UCSD-AML1 (cell line): ENCODE measurements around the gene PLVAP.

ENCODE experiments used
- DNase-seq: peaks from one replicate; lab custom pipeline; 2025; ENCODE audit not compliant: unreplicated experiment; lab: John Stamatoyannopoulos, UW

PLVAP gene

GRCh38 chr19:17324357-17325114 lies 52.6 kb downstream of the PLVAP start:
- no peak for DNase-seq

- DNase-seq, result no peak
Measured at GRCh38 chr19:17323964-17324332, 53.2 kb downstream of the PLVAP start.

GRCh38 chr19:17323300-17323963 lies 53.7 kb downstream of the PLVAP start:
- no peak for DNase-seq

- DNase-seq, result no peak
Measured at GRCh38 chr19:17322854-17323253, 54.3 kb downstream of the PLVAP start.

- no peak for DNase-seq
Measured at GRCh38 chr19:17321655-17322489, 55.3 kb downstream of the PLVAP start.

- DNase-seq, result no peak
Measured at GRCh38 chr19:17320435-17320834, 56.7 kb downstream of the PLVAP start.

- no peak for DNase-seq
Measured at GRCh38 chr19:17319473-17320238, 57.5 kb downstream of the PLVAP start.

- DNase-seq, result no peak
Measured at GRCh38 chr19:17318966-17319365, 58.2 kb downstream of the PLVAP start.

GRCh38 chr19:17314007-17314593 lies 63.0 kb downstream of the PLVAP start:
- no peak for DNase-seq

GRCh38 chr19:17312189-17313113 lies 64.7 kb downstream of the PLVAP start:
- no peak for DNase-seq

GRCh38 chr19:17311455-17312188 lies 65.5 kb downstream of the PLVAP start:
- no peak for DNase-seq

GRCh38 chr19:17309965-17310461 lies 67.1 kb downstream of the PLVAP start:
- DNase-seq, result no peak

- DNase-seq, result peak; percentile 99
Measured at GRCh38 chr19:17309198-17309964, 67.8 kb downstream of the PLVAP start, which contains the start of gene DDA1. DDA1 (plus strand) TSS chr19:17309563; CDS start chr19:17309655, 92 bp downstream.

GRCh38 chr19:17307876-17308377 lies 69.2 kb downstream of the PLVAP start:
- no peak for DNase-seq

GRCh38 chr19:17306285-17306714 lies 70.8 kb downstream of the PLVAP start:
- DNase-seq, result no peak

GRCh38 chr19:17305517-17306284 lies 71.4 kb downstream of the PLVAP start, which contains the start of gene MRPL34:
MRPL34 (plus strand) TSS chr19:17305872; CDS start chr19:17305893, 21 bp downstream.
- DNase-seq, result peak; percentile 99

- no peak for DNase-seq
Measured at GRCh38 chr19:17305216-17305516, 72.0 kb downstream of the PLVAP start.
